Endothelial cell of umbilical vein (primary cell): ENCODE measurements around the gene SPTSSB.

Experiments used
- MYC ChIP-seq: IDR thresholded peaks from one replicate; pipeline ENCODE4 v1.6.1; 2011; ENCODE audit warnings: mild to moderate bottlenecking, low read depth, low read length
- POLR2AphosphoS5 ChIP-seq: IDR thresholded peaks from 2 replicates; pipeline ENCODE4 v1.6.1; 2012; ENCODE audit warnings: low read depth, mild to moderate bottlenecking, control low read depth, low read length, moderate library complexity; ENCODE audit not compliant: insufficient read depth
- TF ChIP-seq, protein P1 (sequence below): IDR thresholded peaks from 2 replicates; pipeline ENCODE4 v1.6.1; 2011; ENCODE audit not compliant: insufficient read depth, insufficient read length
- TF ChIP-seq, protein P2 (sequence below), 2 donors: IDR thresholded peaks; 1 replicate in 1 of 2; 2 replicates in 1 of 2; pipeline ENCODE4 v1.5.1; 2011; ENCODE audit warnings: low read length in 2 of 2, mild to moderate bottlenecking in 2 of 2, moderate library complexity in 2 of 2, control low read depth in 1 of 2, inconsistent platforms in 1 of 2, low read depth in 1 of 2; ENCODE audit not compliant: insufficient read depth in 1 of 2; ENCODE audit errors: extremely low read depth in 1 of 2

DNA sequence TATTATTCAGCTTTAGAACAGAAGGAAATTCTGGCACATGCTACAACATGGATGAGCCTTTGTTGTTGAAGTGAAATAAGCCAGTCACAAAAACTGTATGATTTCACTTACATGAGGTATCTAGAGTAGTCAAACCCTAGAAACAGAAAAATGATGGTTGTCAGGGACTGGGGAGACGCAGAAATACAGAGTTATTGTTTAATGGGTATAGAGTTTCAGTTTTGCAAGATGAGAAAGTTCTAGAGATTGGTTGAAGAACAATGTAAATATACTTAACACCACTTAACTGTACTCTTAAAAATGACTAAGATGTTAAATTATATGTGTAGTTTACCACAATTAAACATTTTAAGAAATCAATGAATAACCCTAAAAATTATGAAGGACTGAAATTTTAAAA is 15.8 kb downstream of the SPTSSB start:
- TF ChIP-seq, protein P1, sequence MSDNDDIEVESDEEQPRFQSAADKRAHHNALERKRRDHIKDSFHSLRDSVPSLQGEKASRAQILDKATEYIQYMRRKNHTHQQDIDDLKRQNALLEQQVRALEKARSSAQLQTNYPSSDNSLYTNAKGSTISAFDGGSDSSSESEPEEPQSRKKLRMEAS: no peak
- TF ChIP-seq, protein P2, sequence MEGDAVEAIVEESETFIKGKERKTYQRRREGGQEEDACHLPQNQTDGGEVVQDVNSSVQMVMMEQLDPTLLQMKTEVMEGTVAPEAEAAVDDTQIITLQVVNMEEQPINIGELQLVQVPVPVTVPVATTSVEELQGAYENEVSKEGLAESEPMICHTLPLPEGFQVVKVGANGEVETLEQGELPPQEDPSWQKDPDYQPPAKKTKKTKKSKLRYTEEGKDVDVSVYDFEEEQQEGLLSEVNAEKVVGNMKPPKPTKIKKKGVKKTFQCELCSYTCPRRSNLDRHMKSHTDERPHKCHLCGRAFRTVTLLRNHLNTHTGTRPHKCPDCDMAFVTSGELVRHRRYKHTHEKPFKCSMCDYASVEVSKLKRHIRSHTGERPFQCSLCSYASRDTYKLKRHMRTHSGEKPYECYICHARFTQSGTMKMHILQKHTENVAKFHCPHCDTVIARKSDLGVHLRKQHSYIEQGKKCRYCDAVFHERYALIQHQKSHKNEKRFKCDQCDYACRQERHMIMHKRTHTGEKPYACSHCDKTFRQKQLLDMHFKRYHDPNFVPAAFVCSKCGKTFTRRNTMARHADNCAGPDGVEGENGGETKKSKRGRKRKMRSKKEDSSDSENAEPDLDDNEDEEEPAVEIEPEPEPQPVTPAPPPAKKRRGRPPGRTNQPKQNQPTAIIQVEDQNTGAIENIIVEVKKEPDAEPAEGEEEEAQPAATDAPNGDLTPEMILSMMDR (IDR thresholded peaks at IDR 0.05; ENCODE audit: extremely low read depth in 1 of 2, insufficient read depth in 1 of 2, low read depth in 1 of 2, low read length in 2 of 2): no peak
- TF ChIP-seq POLR2AphosphoS5: no peak
- no peak for TF ChIP-seq MYC
